GM12872 (cell line): ENCODE results near the gene PTTG1IP2.

ENCODE experiments used
- TF ChIP-seq, protein P1 (sequence below): IDR thresholded peaks from 3 replicates; pipeline ENCODE4 v1.5.1; 2011; ENCODE audit warnings: low read depth, mild to moderate bottlenecking, low read length, moderate library complexity; ENCODE audit not compliant: insufficient read depth

PTTG1IP2 gene

DNA sequence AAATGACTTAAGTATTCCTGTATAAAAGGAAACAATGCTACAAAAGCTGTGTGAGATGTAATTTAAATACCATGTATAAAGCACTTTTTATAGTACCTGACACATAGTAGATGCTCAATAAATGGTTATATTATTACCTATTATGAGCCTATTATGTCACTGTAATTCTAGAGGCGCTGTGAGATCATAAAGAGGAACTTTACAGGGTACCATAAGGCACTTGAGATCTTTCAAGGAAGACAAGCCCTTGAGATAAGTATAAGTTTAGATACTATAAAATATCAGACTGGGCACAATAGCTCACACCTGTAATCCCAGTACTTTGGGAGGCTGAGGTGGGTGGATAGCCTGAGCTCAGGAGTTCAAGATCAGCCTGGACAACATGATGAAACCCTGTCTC lies 38.3 kb downstream of the PTTG1IP2 start:
- TF ChIP-seq, protein P1, sequence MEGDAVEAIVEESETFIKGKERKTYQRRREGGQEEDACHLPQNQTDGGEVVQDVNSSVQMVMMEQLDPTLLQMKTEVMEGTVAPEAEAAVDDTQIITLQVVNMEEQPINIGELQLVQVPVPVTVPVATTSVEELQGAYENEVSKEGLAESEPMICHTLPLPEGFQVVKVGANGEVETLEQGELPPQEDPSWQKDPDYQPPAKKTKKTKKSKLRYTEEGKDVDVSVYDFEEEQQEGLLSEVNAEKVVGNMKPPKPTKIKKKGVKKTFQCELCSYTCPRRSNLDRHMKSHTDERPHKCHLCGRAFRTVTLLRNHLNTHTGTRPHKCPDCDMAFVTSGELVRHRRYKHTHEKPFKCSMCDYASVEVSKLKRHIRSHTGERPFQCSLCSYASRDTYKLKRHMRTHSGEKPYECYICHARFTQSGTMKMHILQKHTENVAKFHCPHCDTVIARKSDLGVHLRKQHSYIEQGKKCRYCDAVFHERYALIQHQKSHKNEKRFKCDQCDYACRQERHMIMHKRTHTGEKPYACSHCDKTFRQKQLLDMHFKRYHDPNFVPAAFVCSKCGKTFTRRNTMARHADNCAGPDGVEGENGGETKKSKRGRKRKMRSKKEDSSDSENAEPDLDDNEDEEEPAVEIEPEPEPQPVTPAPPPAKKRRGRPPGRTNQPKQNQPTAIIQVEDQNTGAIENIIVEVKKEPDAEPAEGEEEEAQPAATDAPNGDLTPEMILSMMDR, result no peak

GRCh38 chr7:90511776-90512175 lies 42.3 kb downstream of the PTTG1IP2 start:
- TF ChIP-seq, protein P1, result no peak

DNA sequence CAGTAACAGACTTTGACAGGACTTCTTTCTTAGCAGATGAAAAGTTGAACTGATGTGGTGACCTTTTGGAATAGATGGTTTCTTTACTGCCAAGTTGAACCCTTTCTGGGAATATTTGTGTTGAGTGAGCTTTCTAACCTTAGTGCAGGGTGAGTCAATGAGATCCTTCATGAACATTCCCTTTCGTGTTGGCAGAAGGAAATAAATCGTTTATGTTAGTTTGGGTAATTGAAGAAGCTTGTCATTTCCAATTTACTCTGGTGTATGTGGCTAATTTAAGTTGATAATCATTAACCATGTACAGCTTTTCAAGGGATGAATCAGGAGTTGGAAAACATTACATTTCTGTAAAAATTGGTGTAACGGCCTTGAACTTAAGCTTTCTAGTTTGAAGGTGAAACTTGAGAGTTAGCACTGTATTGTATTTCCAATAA lies 43.4 kb downstream of the PTTG1IP2 start:
- TF ChIP-seq, protein P1, result no peak

- TF ChIP-seq, protein P1, result no peak
Measured at GRCh38 chr7:90516257-90516656, 46.8 kb downstream of the PTTG1IP2 start.

- TF ChIP-seq, protein P1, result no peak
Measured at GRCh38 chr7:90518630-90519029, 49.2 kb downstream of the PTTG1IP2 start.

- TF ChIP-seq, protein P1, result peak; percentile 38; the same call in 2 of the 3 replicates
Measured at GRCh38 chr7:90520484-90520883, 51.0 kb downstream of the PTTG1IP2 start.

DNA sequence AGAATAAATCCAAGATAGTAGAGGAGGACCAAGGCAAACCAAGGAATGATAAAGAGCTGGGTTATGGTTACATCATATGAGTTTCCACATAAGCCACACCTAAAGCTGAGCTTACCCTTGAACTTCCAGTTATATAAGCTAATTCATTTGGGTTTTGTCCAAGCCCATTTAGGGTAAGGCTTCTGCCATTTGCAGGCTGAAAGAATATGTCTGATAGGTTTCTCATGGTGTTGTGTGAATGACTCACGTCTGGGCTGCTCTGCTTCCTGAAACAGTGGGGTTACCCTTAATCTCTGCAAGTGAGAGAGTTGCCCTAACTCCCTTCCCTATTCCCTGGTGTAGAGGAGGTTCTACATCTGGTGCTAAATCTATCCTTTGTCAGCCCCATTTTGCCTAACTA lies 60.8 kb downstream of the PTTG1IP2 start:
- TF ChIP-seq, protein P1, result no peak
